CD4-positive, alpha-beta T cell treated with Interferon gamma for 1 hour (primary cell): ENCODE measurements around the gene ASCC3.

Source experiments
- DNase-seq: peaks from one replicate; pipeline ENCODE4 v3.0.0-alpha.2; 2020

The ASCC3 gene

GRCh38 chr6:100565439-100566104 lies 315.6 kb downstream of the ASCC3 start:
- no peak for DNase-seq

GRCh38 chr6:100559859-100560258 lies 321.3 kb downstream of the ASCC3 start:
- DNase-seq: no peak

GRCh38 chr6:100554228-100554627 lies 326.9 kb downstream of the ASCC3 start:
- DNase-seq: no peak

- DNase-seq: no peak
Observed at GRCh38 chr6:100553243-100553642, 327.9 kb downstream of the ASCC3 start.

- DNase-seq: no peak
Observed at GRCh38 chr6:100549406-100550167, 331.5 kb downstream of the ASCC3 start.

- no peak for DNase-seq
Observed at GRCh38 chr6:100538086-100538485, 343.0 kb downstream of the ASCC3 start.

GRCh38 chr6:100518588-100518987 lies 362.5 kb downstream of the ASCC3 start:
- DNase-seq: no peak

GRCh38 chr6:100517633-100518032 lies 363.5 kb downstream of the ASCC3 start:
- no peak for DNase-seq

- no peak for DNase-seq
Observed at GRCh38 chr6:100517106-100517505, 364.0 kb downstream of the ASCC3 start.

GRCh38 chr6:100514660-100515059 lies 366.5 kb downstream of the ASCC3 start:
- no peak for DNase-seq

- no peak for DNase-seq
Observed at GRCh38 chr6:100512203-100512862, 368.8 kb downstream of the ASCC3 start.

GRCh38 chr6:100509101-100509500 lies 372.0 kb downstream of the ASCC3 start:
- DNase-seq: no peak

GRCh38 chr6:100506651-100507050 lies 374.5 kb downstream of the ASCC3 start:
- no peak for DNase-seq

GRCh38 chr6:100504786-100505737 lies 376.1 kb downstream of the ASCC3 start:
- no peak for DNase-seq

- no peak for DNase-seq
Observed at GRCh38 chr6:100503043-100503705, 378.0 kb downstream of the ASCC3 start.

- DNase-seq: no peak
Observed at GRCh38 chr6:100493206-100493888, 387.8 kb downstream of the ASCC3 start.

- DNase-seq: no peak
Observed at GRCh38 chr6:100491952-100492670, 389.0 kb downstream of the ASCC3 start.

GRCh38 chr6:100490065-100490464 lies 391.1 kb downstream of the ASCC3 start:
- DNase-seq: no peak

GRCh38 chr6:100488244-100488643 lies 392.9 kb downstream of the ASCC3 start:
- DNase-seq: no peak

- DNase-seq: no peak
Observed at GRCh38 chr6:100487638-100488037, 393.5 kb downstream of the ASCC3 start.

GRCh38 chr6:100485268-100485667 lies 395.9 kb downstream of the ASCC3 start:
- no peak for DNase-seq
